Sciatic nerve (tissue), 2 donors: Measurements from ENCODE around the gene KCNQ1. TPM values are rescaled to one million over a fixed set of nuclear protein-coding genes. Genes with fewer than 3 reads are reported as not detected.

ENCODE experiments used
- ATAC-seq: fragments of 200-7000 bp; cut with Tn5 transposase; one replicate; pipeline ENCODE4 v1.9.1; 2020; ENCODE audit warnings: mild to moderate bottlenecking, moderate library complexity
- DNase-seq: peaks from one replicate; pipeline ENCODE4 v3.0.0-alpha.2; 2020; ENCODE audit warnings: low spot score
- intact Hi-C: fragments of 100-400 bp; cut with DNase I; formaldehyde crosslinking; loops from one replicate; pipeline ENCODE4 v1.14.2; 2022
- total RNA-seq: library from RNA; stranded (reverse); fragmentation: NEBNext Ultra II Directional; extraction: Animal tissue kit (Norgen Biotek cat#: 25700); gene quantifications from one replicate; pipeline ENCODE4 v1.2.1, GENCODE V29; 2021
- donor health status: DM: no; HTN: no; CAD: no.
- donor health status: DM: no; HTN: no; CAD: no.

Gene KCNQ1
- total RNA-seq, 1 donor from 2014 or later, result 6.2 TPM

- no peak for ATAC-seq
- no peak for DNase-seq
- intact Hi-C loops, result no loop called here
Measured at GRCh38 chr11:2451336-2451735, 6.5 kb downstream of the KCNQ1 start.

GRCh38 chr11:2451916-2452315, 7.1 kb downstream of the KCNQ1 start:
- intact Hi-C loops, result no loop called here
- ATAC-seq, result no peak
- DNase-seq, result no peak

GRCh38 chr11:2452321-2453012, 7.7 kb downstream of the KCNQ1 start:
- intact Hi-C loops, result no loop called here
- DNase-seq (no peak), ATAC-seq (no peak)

DNA sequence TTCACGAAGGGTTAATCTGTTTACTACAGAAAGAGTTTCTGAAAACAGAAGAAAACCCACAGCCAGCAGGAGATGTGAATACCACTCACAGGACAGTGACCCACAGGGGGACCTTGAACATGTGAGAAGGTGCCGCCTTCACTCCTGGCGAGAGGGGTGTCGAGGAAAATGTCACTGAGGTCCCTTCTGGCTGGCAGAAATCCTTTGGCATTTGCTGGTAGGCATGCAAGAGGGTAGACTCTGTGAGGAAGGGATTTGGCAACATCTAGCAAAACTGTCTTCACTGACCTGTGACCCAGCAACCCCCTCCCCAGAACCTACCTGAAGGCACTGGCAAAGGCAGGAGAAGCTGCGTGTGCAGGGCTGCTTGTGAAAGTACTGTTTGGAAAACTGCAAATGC, 8.6 kb downstream of the KCNQ1 start:
- intact Hi-C loops, result no loop called here
- DNase-seq (no peak), ATAC-seq (no peak)

DNA sequence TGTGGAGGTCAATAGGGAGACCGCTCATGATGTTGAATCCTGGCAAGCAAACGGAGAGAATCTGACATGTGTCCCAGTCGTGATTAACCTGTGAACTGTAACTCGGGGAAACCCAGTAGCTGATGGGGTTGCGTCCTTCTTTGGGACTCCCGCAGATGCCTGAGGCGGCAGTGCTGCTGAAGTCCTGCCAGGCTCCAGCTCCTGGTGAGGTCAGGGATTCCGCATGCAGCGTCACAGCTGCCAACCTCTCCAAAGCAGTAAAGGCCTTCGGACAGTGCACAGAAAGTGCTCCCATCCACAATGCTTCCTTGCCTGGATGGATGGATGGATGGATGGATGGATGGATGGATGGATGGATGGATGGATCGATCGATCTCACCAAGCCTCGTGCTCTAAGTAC, 13.5 kb downstream of the KCNQ1 start:
- intact Hi-C loops, result no loop called here
- DNase-seq (peak; percentile 48), ATAC-seq (no peak)

- ATAC-seq, result no peak
- intact Hi-C loops, result no loop called here
- DNase-seq, result peak; percentile 51
Measured at GRCh38 chr11:2459016-2459725, 14.4 kb downstream of the KCNQ1 start.

- DNase-seq, result peak; percentile 36
- no peak for ATAC-seq
- intact Hi-C loops, result no loop called here
Measured at GRCh38 chr11:2459796-2460531, 15.2 kb downstream of the KCNQ1 start.

DNA sequence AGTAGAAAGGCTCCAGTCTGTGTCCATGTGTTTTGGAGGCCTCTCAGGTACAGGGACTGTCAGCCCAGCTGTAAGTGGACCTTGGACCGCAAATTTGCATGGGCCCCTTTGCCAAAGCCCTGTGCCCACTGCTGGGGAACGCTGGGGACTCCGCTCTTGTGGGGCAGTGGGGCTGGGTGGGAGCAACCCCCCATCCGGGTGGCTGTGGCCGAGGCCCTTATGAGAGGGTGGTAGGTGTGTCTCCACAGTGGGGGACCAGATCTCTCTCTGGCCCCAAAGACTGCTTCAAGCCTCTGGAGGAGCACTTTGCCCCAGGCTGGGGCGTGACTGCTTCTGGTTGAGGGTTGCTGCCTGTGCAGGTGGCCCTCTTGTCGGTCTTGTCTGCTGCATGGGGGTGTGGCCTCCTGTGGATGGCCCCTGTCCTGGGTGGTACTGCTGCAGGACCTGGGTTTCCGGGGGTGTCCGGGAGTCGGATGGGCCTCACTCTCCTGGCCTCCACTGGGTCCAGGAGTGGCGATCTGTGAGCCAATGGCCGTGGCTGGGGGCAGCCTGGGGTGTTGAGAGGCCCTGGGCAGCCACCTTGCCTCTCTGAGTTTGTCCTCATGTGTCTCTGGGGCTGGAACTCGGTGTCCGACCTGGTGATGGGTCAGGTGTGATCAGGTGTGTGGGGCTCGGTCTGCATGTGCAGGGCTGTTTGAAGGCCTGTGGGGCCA, 15.9 kb downstream of the KCNQ1 start:
- DNase-seq, result no peak
- intact Hi-C loops, result no loop called here
- no peak for ATAC-seq

- ATAC-seq (no peak), DNase-seq (peak; percentile 48)
- intact Hi-C loops, result no loop called here
Measured at GRCh38 chr11:2461253-2461955, 16.6 kb downstream of the KCNQ1 start.

- intact Hi-C loops, result no loop called here
- no peak for ATAC-seq
- DNase-seq, result no peak
Measured at GRCh38 chr11:2461956-2462542, 17.2 kb downstream of the KCNQ1 start.

- intact Hi-C loops, result no loop called here
- ATAC-seq, result no peak
- DNase-seq, result peak; percentile 50
Measured at GRCh38 chr11:2462543-2462985, 17.8 kb downstream of the KCNQ1 start.

DNA sequence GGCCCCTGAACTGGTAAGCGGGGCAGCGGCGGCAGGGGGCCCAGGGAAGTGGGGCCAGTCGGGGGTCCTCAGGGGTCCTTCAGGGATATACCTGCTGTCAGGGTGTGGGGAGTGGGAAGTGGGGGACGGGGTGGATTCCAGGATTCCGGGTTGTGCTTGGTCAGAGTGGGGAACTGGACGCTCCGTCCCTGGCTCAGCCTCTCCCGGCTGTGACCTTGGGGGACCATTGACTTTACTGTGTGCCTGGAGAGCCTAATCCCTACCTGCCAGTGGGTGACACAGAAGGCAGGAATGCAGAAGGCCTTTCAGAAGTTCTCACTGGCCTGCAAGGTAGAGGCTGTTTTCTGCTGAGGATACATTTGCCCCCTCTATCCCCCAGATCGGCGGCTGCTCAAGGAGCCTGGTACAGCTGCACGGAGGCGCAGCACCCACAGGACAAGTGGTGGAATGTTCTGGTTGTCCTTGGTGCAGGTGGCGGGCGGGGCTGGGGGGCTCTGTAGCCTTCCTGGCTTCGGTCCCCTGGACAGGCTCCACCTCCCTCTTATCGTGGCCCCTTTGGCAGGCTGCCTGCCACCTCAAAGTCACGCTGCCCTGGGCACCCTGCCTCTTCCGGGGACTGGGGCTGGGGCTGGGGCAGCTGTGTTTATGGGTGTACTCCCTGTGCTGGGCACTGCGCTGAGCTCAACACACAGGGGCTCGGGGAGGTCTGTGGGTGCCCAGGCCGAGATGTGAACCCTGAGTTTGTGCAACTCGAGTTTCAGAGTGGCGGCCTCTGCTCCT, 18.4 kb downstream of the KCNQ1 start:
- peak; percentile 49 for DNase-seq

DNA sequence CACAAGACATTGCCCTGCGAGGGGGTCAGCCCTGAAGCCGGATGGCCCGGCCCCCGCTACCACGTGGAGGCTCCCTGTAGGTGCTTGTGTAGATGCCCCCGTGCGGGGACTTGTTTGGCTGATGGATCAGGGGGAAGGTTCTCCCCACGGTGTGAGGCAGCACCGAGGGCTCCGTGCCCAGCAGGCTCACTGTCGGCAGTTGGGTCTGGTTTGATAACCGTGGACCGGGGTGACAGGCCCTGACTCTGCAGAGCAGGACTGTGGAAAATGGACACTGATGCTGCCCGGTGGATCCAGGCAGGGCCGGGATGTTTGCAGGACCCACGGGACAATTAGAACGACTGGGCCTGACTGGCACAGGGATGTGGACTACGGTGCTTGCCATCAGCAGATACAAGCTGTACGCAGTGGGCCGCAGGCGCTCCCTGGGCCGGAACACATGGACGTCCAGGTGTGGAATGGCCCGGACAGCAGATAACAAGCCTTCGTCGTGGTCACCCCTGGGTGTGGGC, 19.0 kb downstream of the KCNQ1 start:
- intact Hi-C loops, result no loop called here
- peak; percentile 57 for DNase-seq
- ATAC-seq, result no peak

More for the DNA sequence above, 18.4 kb downstream of the KCNQ1 start:
- intact Hi-C loops, result no loop called here
- ATAC-seq, result no peak

DNA sequence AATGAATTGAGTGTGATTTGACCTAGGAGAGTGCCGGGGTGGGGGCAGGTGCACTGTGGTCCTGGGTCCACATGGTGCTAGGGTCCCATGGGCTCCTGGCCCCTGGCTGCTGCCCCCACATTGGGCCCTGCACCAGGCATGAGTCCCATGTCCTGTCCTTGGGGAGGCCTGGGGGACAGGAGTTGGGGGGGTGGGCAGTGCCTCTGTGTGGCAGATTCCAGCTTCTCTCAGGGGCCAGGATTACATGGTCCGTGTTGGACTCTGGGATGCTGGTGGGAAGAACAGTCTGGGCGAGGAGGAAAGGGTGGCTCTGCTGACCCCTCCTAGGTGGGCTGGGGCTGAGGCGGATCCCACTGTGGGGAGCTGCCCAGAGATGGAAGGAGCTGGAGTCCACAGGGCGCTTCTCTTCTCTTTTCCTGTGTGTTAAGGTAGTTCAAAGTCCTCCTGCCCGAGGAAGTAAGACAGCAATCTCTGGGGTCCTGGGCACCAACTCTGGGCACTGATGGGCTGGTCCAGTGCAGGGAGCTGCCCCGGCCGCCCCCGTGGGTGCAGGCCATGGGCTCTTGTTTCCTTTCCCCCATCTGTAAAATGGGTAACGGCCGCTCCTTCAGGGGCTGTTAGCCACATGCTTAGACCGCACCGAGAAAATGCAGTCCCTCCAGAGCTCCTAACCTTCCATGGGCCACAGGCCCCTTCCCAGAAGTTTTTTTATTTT, 19.8 kb downstream of the KCNQ1 start:
- peak; percentile 40 for DNase-seq
- no peak for ATAC-seq
- intact Hi-C loops, result no loop called here

- ATAC-seq, result no peak
- peak; percentile 48 for DNase-seq
Measured at GRCh38 chr11:2465202-2466068, 20.6 kb downstream of the KCNQ1 start.

More at GRCh38 chr11:2465202-2466068, 20.6 kb downstream of the KCNQ1 start:
- intact Hi-C loops, result no loop called here
